ENCODE measurements around the gene PIEZO2. TPM values are rescaled to one million over a fixed set of nuclear protein-coding genes. Genes with fewer than 3 reads are reported as not detected.

Gene PIEZO2
- total RNA-seq, 2 donors from 2014 or later, result not detected

DNA sequence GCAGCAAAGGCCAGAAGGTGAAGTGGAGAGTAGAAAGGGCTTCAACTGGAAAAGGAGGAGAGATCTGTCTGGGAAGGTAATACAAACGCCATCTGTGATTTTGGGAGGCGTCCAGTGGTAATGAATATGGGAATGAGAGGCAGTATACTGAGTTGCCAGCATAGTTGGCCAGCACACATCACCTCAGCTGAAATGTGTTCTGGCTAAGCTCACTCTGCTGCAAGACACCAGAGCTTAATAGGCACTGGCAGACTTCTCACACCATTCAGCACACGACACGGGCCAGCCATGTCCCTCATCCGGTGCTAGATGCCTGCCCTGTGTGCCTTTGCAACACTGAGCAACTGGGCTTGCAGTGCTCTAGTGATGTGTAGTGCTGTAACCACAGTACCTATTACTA is 277.1 kb downstream of the PIEZO2 start:
- Mint-ChIP-seq H3K4me1 (ENCODE audit: low read depth) (no peaks in the 10 kb centered on the region), H3K4me3 (no peak overlapping the region), H3K27me3 (ENCODE audit: low read depth) (peaks cover 16% of the 10 kb centered on the region), H3K9me3 (no peaks in the 10 kb centered on the region), H3K36me3 (ENCODE audit: insufficient read depth in 2 of 2) (no peaks in the 10 kb centered on the region), H3K27ac (no peak overlapping the region)
- DNase-seq (no peak), ATAC-seq (replicated peaks in 1 of 2) (no peak)

DNA sequence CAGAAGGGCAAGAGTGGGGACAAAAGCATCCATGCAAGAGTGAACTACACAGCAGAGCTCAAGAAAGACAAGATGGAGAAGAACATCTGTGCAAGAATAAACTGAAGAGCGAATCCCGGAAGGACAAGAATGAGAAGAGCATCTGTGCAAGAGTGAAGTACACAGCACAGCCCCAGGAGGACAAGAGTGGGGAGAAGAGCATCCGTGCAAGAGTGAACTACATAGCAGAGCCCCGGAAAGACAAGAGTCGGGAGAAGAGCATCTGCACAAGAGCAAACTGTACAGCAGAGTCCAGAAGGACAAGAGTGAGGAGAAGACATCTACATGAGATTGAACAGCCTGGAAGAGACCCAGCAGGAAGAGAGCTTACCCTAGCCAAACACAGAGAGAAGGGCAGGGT is 284.6 kb downstream of the PIEZO2 start:
- Mint-ChIP-seq H3K27ac (no peak overlapping the region), H3K36me3 (ENCODE audit: insufficient read depth in 2 of 2) (peaks cover 0 to 5% of the 10 kb centered on the region in 2 donors), H3K9me3 (peaks cover 5 to 12% of the 10 kb centered on the region in 2 donors), H3K27me3 (ENCODE audit: low read depth) (no peaks in the 10 kb centered on the region), H3K4me1 (ENCODE audit: low read depth) (no peaks in the 10 kb centered on the region), H3K4me3 (no peak overlapping the region)
- ATAC-seq (replicated peaks in 1 of 2) (no peak), DNase-seq (no peak)

DNA sequence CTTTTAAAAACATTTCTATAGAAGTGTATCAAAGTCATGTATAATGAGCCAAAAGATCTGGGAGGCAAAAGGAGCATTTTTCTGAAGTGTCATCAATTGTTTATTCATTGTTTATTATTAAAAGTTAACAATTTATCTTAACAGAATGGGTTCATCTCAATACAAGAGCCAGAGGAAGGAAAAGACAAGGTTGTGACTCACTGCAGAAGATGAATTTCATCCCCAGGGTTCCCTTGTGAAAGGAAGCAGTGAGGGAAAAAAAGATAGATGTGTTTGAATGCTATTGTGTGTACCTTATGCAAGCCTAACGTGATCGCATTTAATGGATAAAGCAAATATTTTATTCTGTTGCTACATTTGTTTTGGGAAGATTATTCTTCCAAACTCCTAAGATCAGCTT is 286.3 kb downstream of the PIEZO2 start:
- H3K36me3 Mint-ChIP-seq (ENCODE audit: insufficient read depth in 2 of 2), result peaks cover 0 to 5% of the 10 kb centered on the region in 2 donors
- no peaks in the 10 kb centered on the region for H3K27me3 Mint-ChIP-seq (ENCODE audit: low read depth)
- no peak overlapping the region for H3K27ac Mint-ChIP-seq
- no peaks in the 10 kb centered on the region for H3K4me1 Mint-ChIP-seq (ENCODE audit: low read depth)
- ATAC-seq (replicated peaks in 1 of 2) (no peak), DNase-seq (no peak)
- H3K9me3 Mint-ChIP-seq, result peaks cover 5 to 12% of the 10 kb centered on the region in 2 donors
- no peak overlapping the region for H3K4me3 Mint-ChIP-seq

DNA sequence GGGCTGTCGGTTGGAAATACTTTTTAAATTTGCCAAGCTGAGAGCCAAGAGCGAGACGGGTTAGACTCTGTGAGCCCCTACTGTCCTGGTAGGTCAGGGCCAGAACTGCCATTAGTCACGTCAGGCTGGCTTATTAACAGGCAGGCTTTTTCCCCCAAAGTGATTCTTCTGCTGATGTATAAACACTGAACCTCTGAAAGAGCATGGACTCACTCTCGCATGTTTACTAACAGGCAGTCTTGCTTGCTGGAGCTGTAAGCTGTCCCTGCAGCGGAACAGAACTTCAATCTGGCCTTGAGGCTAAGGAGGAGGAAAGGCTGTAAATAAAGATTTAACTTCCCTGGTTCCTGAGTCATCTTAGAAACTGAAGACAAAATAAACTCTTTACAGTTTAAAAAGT is 288.4 kb downstream of the PIEZO2 start:
- Mint-ChIP-seq H3K4me3 (no peak overlapping the region), H3K9me3 (peaks cover 5 to 12% of the 10 kb centered on the region in 2 donors), H3K4me1 (ENCODE audit: low read depth) (no peaks in the 10 kb centered on the region), H3K27me3 (ENCODE audit: low read depth) (peaks cover 8% of the 10 kb centered on the region), H3K36me3 (ENCODE audit: insufficient read depth in 2 of 2) (peaks cover 0 to 5% of the 10 kb centered on the region in 2 donors), H3K27ac (no peak overlapping the region)
- DNase-seq (no peak), ATAC-seq (replicated peaks in 1 of 2) (no peak)

- Mint-ChIP-seq H3K27me3 (ENCODE audit: low read depth) (peaks cover 8% of the 10 kb centered on the region), H3K36me3 (ENCODE audit: insufficient read depth in 2 of 2) (peaks cover 0 to 5% of the 10 kb centered on the region in 2 donors), H3K9me3 (peaks cover 5 to 12% of the 10 kb centered on the region in 2 donors), H3K4me1 (ENCODE audit: low read depth) (no peaks in the 10 kb centered on the region), H3K27ac (no peak overlapping the region), H3K4me3 (no peak overlapping the region)
- no peak for ATAC-seq (replicated peaks in 1 of 2)
- DNase-seq, result no peak
Observed at GRCh38 chr18:10860382-10860781, 289.0 kb downstream of the PIEZO2 start.

- no peak overlapping the region for H3K4me3 Mint-ChIP-seq
- H3K9me3 Mint-ChIP-seq, result peaks cover 0 to 2% of the 10 kb centered on the region in 2 donors
- no peaks in the 10 kb centered on the region for H3K4me1 Mint-ChIP-seq (ENCODE audit: low read depth)
- H3K36me3 Mint-ChIP-seq (ENCODE audit: insufficient read depth in 2 of 2), result no peaks in the 10 kb centered on the region
- no peak overlapping the region for H3K27ac Mint-ChIP-seq
- ATAC-seq (replicated peaks in 1 of 2) (no peak), DNase-seq (no peak)
- peaks cover 14% of the 10 kb centered on the region for H3K27me3 Mint-ChIP-seq (ENCODE audit: low read depth)
Observed at GRCh38 chr18:10858477-10858876, 290.9 kb downstream of the PIEZO2 start.

DNA sequence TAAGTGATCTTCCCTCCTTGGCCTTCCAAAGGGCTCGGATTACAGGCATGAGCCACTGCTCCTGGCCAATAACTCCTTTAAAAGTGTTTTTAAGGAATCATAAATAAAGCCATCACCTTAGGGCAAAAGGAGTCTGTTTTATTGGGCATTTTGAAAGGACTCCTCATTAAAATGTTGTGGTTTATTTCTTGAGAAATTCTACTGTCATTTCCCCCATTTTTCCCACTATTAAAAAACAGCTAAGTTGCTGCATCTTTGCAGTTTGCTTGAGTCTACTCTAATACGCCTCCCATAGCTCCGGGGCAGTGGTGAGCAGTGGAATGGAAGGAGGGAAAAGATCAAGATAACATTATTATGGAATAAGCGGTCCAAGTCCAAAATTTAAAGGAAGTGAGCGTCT is 293.2 kb downstream of the PIEZO2 start:
- no peak for ATAC-seq (replicated peaks in 1 of 2)
- Mint-ChIP-seq H3K27ac (no peak overlapping the region), H3K27me3 (ENCODE audit: low read depth) (peaks cover 14% of the 10 kb centered on the region), H3K36me3 (ENCODE audit: insufficient read depth in 2 of 2) (no peaks in the 10 kb centered on the region), H3K4me3 (no peak overlapping the region), H3K4me1 (ENCODE audit: low read depth) (no peaks in the 10 kb centered on the region), H3K9me3 (no peaks in the 10 kb centered on the region)
- no peak for DNase-seq

GRCh38 chr18:10852385-10853303 is 296.7 kb downstream of the PIEZO2 start:
- no peak overlapping the region for H3K4me3 Mint-ChIP-seq
- no peak overlapping the region for H3K27ac Mint-ChIP-seq
- no peaks in the 10 kb centered on the region for H3K9me3 Mint-ChIP-seq
- ATAC-seq (replicated peaks in 1 of 2), result no peak
- no peak for DNase-seq
- no peaks in the 10 kb centered on the region for H3K4me1 Mint-ChIP-seq (ENCODE audit: low read depth)
- no peaks in the 10 kb centered on the region for H3K36me3 Mint-ChIP-seq (ENCODE audit: insufficient read depth in 2 of 2)
- H3K27me3 Mint-ChIP-seq (ENCODE audit: low read depth), result peaks cover 14% of the 10 kb centered on the region

DNA sequence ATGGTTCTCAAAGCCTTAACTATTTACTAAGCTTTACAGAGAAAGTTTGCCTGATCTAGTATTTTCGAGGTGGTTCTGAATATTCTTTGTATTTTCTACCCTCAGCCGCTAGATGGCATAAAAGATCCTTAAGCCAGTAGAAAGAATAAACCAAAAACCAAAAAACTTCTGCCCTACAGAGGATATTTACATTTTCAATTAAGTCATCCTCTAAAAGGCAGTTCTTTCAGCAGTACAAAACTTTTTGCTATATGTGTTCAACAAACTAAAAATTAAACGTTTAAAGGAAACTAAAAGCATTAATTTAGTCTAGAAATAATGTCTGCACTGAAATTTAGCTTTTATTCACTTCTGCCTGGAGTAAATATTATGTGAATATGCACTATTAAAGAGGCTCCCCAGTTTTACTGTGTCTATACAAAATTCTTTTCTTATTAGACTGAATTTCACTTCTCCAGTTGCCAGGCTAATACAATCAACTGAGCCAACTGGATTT is 297.5 kb downstream of the PIEZO2 start:
- Mint-ChIP-seq H3K4me1 (ENCODE audit: low read depth) (no peaks in the 10 kb centered on the region), H3K36me3 (ENCODE audit: insufficient read depth in 2 of 2) (no peaks in the 10 kb centered on the region), H3K9me3 (no peaks in the 10 kb centered on the region), H3K27ac (no peak overlapping the region), H3K27me3 (ENCODE audit: low read depth) (peaks cover 12% of the 10 kb centered on the region), H3K4me3 (no peak overlapping the region)
- DNase-seq, result no peak
- no peak for ATAC-seq (replicated peaks in 1 of 2)

DNA sequence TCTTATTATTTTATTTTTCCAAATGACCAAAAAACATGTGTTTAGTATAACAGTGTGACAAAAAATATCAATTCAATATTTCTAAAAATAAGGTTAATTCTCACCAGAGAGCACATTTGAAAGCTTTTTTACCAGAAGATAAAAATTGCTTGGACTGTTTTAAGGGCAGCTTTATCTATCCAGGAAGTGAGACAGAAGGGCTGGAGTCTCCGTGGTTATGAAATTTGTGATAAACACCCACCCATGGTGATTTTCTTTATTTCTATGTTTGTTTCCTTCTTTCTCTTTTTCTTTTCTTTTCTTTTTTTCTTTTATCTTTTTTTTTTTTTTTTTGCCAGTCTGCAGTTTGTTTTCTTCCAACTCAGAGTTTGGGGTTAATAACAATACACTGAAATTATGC is 298.5 kb downstream of the PIEZO2 start:
- Mint-ChIP-seq H3K4me1 (ENCODE audit: low read depth) (no peaks in the 10 kb centered on the region), H3K27ac (no peak overlapping the region), H3K27me3 (ENCODE audit: low read depth) (peaks cover 6% of the 10 kb centered on the region), H3K36me3 (ENCODE audit: insufficient read depth in 2 of 2) (no peaks in the 10 kb centered on the region), H3K9me3 (no peaks in the 10 kb centered on the region), H3K4me3 (no peak overlapping the region)
- DNase-seq, result no peak
- no peak for ATAC-seq (replicated peaks in 1 of 2)

GRCh38 chr18:10850216-10850615 is 299.2 kb downstream of the PIEZO2 start:
- DNase-seq (no peak), ATAC-seq (replicated peaks in 1 of 2) (no peak)
- no peaks in the 10 kb centered on the region for H3K9me3 Mint-ChIP-seq
- no peaks in the 10 kb centered on the region for H3K36me3 Mint-ChIP-seq (ENCODE audit: insufficient read depth in 2 of 2)
- H3K4me3 Mint-ChIP-seq, result no peak overlapping the region
- no peaks in the 10 kb centered on the region for H3K4me1 Mint-ChIP-seq (ENCODE audit: low read depth)
- peaks cover 5% of the 10 kb centered on the region for H3K27me3 Mint-ChIP-seq (ENCODE audit: low read depth)
- H3K27ac Mint-ChIP-seq, result no peak overlapping the region

DNA sequence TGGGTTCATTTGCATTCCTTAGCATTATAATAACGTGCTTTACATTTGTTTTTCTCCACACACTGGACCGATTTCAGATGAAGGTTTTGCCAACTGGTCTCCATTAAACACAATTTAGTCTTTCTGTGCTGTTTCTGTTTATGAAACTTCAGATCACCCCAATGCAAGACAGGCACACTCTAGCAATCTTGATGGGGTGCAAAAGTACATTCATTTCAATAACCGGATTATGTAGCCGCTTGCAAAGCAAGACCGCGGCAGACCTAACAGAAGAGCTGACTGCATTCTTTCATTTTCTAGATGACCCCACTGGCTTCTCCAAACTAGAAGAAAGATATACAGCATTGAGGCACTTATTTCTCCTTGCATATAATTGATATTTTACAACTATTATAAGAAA is 301.5 kb downstream of the PIEZO2 start:
- no peaks in the 10 kb centered on the region for H3K9me3 Mint-ChIP-seq
- H3K36me3 Mint-ChIP-seq (ENCODE audit: insufficient read depth in 2 of 2), result no peaks in the 10 kb centered on the region
- no peak for DNase-seq
- H3K4me1 Mint-ChIP-seq (ENCODE audit: low read depth), result no peaks in the 10 kb centered on the region
- ATAC-seq (replicated peaks in 1 of 2), result no peak
- no peak overlapping the region for H3K27ac Mint-ChIP-seq
- H3K4me3 Mint-ChIP-seq, result no peak overlapping the region
- H3K27me3 Mint-ChIP-seq (ENCODE audit: low read depth), result no peaks in the 10 kb centered on the region

DNA sequence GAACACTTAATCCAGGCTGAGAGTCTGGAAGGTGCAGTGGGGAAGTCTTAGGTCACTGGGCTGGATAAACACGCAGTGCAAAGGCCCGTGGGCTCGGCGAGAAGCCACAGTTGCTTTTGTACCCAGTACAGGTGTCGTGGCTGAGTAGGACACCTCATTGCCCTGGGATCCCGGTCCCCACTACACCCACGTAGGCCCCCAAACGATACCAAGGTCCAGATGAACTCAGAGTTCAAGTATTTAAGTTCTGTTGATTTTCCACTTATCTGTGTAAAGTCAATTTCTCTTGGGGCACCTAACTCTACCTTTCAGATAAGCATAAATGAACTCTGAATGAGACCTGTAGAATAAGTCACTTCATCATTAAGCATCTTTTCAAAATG is 302.0 kb downstream of the PIEZO2 start:
- H3K27ac Mint-ChIP-seq, result no peak overlapping the region
- H3K9me3 Mint-ChIP-seq, result no peaks in the 10 kb centered on the region
- H3K4me3 Mint-ChIP-seq, result no peak overlapping the region
- no peak for ATAC-seq (replicated peaks in 1 of 2)
- H3K4me1 Mint-ChIP-seq (ENCODE audit: low read depth), result no peaks in the 10 kb centered on the region
- DNase-seq, result no peak
- H3K27me3 Mint-ChIP-seq (ENCODE audit: low read depth), result no peaks in the 10 kb centered on the region
- no peaks in the 10 kb centered on the region for H3K36me3 Mint-ChIP-seq (ENCODE audit: insufficient read depth in 2 of 2)
